RWPE2 (cell line): Measurements from ENCODE around the gene ZYG11B.
"Not testable (repeated sequence)": the region's sequence is repeated elsewhere in the genome, so short reads cannot be mapped to it uniquely, and the experiment has no call there.

Experiments used
- ATAC-seq: fragments of 200-7000 bp; cut with Tn5 transposase; 3 replicates; pipeline ENCODE4 v1.9.1; 2021; ENCODE audit warnings: low read depth
- DNase-seq: peaks from one replicate; pipeline ENCODE4 v3.0.0-alpha.2; 2020; ENCODE audit warnings: low spot score
- H3K27ac ChIP-seq: fragments of 450-650 bp; 2 replicates; pipeline ENCODE4 v1.5.1; 2017; ENCODE audit warnings: mild to moderate bottlenecking; ENCODE audit not compliant: poor library complexity, severe bottlenecking
- H3K27me3 ChIP-seq: fragments of 250-450 bp; sonication (Bioruptor Pico); 2 replicates; pipeline ENCODE4 v1.5.1; 2021; ENCODE audit warnings: mild to moderate bottlenecking, moderate library complexity; ENCODE audit not compliant: insufficient read depth, poor library complexity, severe bottlenecking
- H3K36me3 ChIP-seq: fragments of 250-450 bp; sonication (Bioruptor Pico); 2 replicates; pipeline ENCODE4 v1.5.1; 2020; ENCODE audit warnings: low read depth, mild to moderate bottlenecking, moderate library complexity
- H3K4me1 ChIP-seq: fragments of 250-450 bp; sonication (Bioruptor Pico); 2 replicates; pipeline ENCODE4 v1.5.1; 2021; ENCODE audit warnings: mild to moderate bottlenecking, moderate library complexity; ENCODE audit not compliant: insufficient read depth, poor library complexity, severe bottlenecking
- H3K4me3 ChIP-seq: fragments of 250-450 bp; sonication (Bioruptor Pico); 2 replicates; pipeline ENCODE4 v1.5.1; 2021; ENCODE audit warnings: mild to moderate bottlenecking, moderate library complexity; ENCODE audit not compliant: severe bottlenecking
- H3K9me3 ChIP-seq: fragments of 250-450 bp; sonication (Bioruptor Pico); 2 replicates; pipeline ENCODE4 v1.5.1; 2021; ENCODE audit warnings: mild to moderate bottlenecking, moderate library complexity; ENCODE audit not compliant: severe bottlenecking
- TF ChIP-seq, protein P1 (sequence below): fragments of 450-650 bp; IDR thresholded peaks from one replicate; pipeline ENCODE4 v1.5.1; 2017; ENCODE audit warnings: mild to moderate bottlenecking, moderate library complexity; ENCODE audit not compliant: poor library complexity, severe bottlenecking

Gene ZYG11B

DNA sequence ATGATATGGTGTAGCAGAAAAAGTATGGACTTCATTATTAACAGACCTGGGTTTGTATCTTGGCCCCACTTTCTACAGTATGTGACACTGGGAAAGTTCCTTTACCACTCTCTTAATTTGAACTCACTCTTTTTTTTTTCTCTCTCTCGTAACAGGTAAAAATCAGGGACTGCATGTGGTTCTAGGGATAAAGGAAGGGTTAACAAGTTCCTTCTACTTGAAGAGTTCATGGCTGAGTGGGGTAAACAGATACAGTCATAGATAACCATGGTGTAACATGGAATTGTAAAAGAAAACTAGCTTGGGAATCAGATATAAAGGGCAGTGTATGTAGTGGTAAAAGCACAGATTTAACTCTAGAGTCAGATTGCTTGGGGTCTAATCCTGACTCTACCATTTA lies 21.2 kb downstream of the ZYG11B start:
- Histone ChIP-seq H3K4me1 (peaks cover 3% of the 10 kb centered on the region), H3K27me3 (no peaks in the 10 kb centered on the region), H3K36me3 (peaks cover 3% of the 10 kb centered on the region; the same call in 1 of the 2 replicates), H3K4me3 (no peak overlapping the region), H3K27ac (no peak overlapping the region), H3K9me3 (no peaks in the 10 kb centered on the region)
- TF ChIP-seq, protein P1, sequence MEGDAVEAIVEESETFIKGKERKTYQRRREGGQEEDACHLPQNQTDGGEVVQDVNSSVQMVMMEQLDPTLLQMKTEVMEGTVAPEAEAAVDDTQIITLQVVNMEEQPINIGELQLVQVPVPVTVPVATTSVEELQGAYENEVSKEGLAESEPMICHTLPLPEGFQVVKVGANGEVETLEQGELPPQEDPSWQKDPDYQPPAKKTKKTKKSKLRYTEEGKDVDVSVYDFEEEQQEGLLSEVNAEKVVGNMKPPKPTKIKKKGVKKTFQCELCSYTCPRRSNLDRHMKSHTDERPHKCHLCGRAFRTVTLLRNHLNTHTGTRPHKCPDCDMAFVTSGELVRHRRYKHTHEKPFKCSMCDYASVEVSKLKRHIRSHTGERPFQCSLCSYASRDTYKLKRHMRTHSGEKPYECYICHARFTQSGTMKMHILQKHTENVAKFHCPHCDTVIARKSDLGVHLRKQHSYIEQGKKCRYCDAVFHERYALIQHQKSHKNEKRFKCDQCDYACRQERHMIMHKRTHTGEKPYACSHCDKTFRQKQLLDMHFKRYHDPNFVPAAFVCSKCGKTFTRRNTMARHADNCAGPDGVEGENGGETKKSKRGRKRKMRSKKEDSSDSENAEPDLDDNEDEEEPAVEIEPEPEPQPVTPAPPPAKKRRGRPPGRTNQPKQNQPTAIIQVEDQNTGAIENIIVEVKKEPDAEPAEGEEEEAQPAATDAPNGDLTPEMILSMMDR: no peak
- ATAC-seq (no peak), DNase-seq (no peak)

GRCh38 chr1:52748119-52748518 lies 21.9 kb downstream of the ZYG11B start:
- ATAC-seq: no peak
- peaks cover 3% of the 10 kb centered on the region for H3K4me1 ChIP-seq

DNA sequence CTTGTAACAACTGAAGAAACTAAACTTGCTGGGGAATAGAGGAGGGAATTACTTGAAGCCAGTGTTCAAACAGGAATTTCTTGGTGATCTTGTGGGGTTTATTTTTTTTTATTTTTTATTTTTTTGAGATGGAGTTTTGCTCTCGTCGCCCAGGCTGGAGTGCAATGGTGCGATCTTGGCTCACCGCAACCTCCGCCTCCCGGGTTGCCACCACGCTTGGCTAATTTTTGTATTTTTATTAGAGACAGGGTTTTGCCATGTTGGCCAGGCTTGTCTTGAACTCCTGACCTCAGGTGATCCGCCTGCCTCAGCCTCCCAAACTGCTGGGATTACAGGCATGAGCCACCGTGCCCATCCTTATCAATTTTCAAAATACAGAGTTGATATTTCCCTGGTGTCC lies 23.2 kb downstream of the ZYG11B start:
- H3K27me3 ChIP-seq, DNase-seq, H3K4me1 ChIP-seq, H3K9me3 ChIP-seq, H3K36me3 ChIP-seq, ATAC-seq, H3K27ac ChIP-seq, H3K4me3 ChIP-seq: not testable (repeated sequence)

More at GRCh38 chr1:52748119-52748518, 21.9 kb downstream of the ZYG11B start:
- Histone ChIP-seq H3K27ac (no peak overlapping the region), H3K36me3 (peaks cover 3% of the 10 kb centered on the region; the same call in 1 of the 2 replicates), H3K4me3 (no peak overlapping the region), H3K27me3 (no peaks in the 10 kb centered on the region), H3K9me3 (no peaks in the 10 kb centered on the region)
- no peak for DNase-seq
- TF ChIP-seq, protein P1: peak; percentile 37

DNA sequence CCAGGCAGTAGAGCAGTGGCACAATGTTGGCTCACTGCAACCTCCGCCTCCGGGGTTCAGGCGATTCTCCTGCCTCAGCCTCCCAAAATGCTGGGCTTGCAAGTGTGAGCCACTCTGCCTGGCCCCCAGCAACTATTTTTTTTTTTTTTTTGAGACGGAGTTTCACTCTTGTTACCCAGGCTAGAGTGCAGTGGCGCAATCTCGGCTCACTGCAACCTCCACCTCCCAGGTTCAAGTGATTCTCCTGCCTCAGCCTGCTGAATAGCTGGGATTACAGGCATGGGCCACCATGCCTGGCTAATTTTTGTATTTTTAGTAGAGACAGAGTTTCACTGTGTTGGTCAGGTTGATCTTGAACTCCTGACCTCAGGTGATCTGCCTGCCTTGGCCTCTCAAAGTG lies 23.9 kb downstream of the ZYG11B start:
- H3K9me3 ChIP-seq, H3K4me1 ChIP-seq, H3K27ac ChIP-seq, DNase-seq, H3K27me3 ChIP-seq, H3K4me3 ChIP-seq, ATAC-seq, H3K36me3 ChIP-seq: not testable (repeated sequence)

GRCh38 chr1:52751589-52752483 lies 25.6 kb downstream of the ZYG11B start:
- ATAC-seq (no peak), DNase-seq (no peak)
- Histone ChIP-seq H3K36me3 (peaks cover 3% of the 10 kb centered on the region; the same call in 1 of the 2 replicates), H3K27ac (no peak overlapping the region), H3K27me3 (no peaks in the 10 kb centered on the region), H3K4me3 (no peak overlapping the region), H3K4me1 (peaks cover 3% of the 10 kb centered on the region), H3K9me3 (no peaks in the 10 kb centered on the region)
- TF ChIP-seq, protein P1: no peak

GRCh38 chr1:52752484-52752826 lies 26.2 kb downstream of the ZYG11B start:
- TF ChIP-seq, protein P1: no peak
- no peak for DNase-seq
- no peaks in the 10 kb centered on the region for H3K27me3 ChIP-seq
- H3K27ac ChIP-seq: no peak overlapping the region
- no peaks in the 10 kb centered on the region for H3K9me3 ChIP-seq
- peaks cover 8% of the 10 kb centered on the region for H3K36me3 ChIP-seq
- ATAC-seq: no peak
- H3K4me1 ChIP-seq: peaks cover 3% of the 10 kb centered on the region
- H3K4me3 ChIP-seq: no peak overlapping the region
